Kidney glomerular epithelial cell (primary cell): ENCODE data around the gene DACT2.
"Not testable (repeated sequence)": the region's sequence is repeated elsewhere in the genome, so short reads cannot be mapped to it uniquely, and the experiment has no call there.

Experiments used
- DNase-seq: peaks from one replicate; lab custom pipeline; 2025; lab: John Stamatoyannopoulos, UW

The DACT2 gene

GRCh38 chr6:168300975-168301647 is 18.5 kb downstream of the DACT2 start:
- no peak for DNase-seq

DNA sequence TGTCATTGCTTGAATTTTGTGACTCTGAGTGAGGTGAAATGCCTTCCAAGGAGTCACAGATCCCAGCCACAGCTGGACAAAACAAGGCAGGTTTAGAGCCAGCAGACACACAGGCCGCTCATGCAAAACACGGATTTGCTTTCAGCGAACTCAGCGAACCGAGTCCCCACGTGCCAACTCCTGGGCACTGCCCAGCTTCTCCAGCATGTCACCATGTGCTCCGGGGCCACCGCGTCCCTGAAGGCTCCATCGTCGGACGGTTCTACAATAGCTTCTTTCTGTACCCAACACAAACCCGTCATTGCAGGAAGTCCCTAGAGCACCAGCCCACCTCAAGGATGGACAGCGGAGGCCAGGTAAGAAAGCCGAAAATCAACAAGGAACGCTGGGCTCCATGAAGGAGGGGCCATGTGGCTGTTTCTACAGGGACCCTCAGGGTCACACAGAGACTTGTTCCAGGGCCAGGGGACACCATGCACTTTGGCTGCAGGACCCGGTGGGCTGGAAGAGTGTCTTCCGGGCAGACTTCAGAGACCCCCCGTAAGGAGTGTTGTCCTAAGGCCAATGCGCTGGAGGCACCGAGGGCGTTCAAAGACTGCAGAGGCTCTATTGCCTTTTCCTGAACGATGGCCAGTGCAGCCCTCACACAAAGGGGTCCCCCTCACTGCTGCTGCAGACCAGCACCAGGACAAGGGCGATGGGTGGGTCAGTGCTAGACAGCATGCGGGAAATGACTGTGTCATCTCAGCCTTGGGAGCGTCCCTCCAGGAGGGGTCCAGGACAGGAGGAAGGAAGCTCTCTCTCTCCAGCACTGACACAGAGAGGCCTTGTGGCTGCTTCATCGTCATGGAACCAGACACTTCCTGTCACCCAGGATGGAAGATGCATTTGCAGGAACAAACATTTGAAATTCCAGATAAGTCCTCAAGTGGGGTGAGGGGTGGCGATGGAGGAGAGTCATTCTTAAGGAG is 19.8 kb downstream of the DACT2 start:
- no peak for DNase-seq

DNA sequence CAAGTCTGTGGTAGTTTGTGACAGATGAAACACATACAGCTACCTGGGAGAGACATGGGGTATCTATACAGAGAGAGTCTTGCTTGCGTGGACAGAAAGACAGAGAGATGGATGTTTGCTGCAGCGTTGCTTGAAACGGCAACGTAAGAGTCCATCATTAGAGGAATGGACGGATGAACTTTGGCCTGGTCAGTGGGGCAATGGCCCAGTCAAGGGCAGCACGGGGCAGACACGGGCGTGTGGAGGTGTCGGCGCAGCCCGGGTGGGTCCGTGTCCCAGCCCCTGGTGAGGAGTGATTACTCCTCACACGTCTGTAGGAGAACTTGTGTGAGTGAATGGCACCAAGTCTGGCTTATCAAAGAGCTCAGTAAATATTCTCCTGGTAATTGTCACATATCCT is 21.9 kb downstream of the DACT2 start:
- no peak for DNase-seq

DNA sequence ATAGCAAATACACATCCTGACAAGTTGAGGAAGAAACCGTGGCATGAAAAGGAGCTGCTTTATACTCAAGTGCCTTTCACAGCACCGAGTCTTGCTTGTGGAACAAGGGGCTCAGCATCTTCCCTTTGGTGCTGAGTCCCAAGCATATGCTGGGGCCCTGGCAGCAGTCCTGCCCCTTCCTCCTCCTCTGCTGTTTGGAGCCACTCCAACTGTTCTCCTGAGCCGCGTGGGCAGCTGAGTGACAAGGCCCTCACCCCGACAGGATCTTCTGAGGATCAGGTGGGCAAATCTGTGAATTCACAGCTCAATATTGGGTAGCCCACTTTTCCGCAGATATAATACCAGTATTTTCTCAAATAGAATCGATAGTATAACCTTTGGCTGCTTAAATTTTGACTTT is 24.7 kb downstream of the DACT2 start:
- no peak for DNase-seq

DNA sequence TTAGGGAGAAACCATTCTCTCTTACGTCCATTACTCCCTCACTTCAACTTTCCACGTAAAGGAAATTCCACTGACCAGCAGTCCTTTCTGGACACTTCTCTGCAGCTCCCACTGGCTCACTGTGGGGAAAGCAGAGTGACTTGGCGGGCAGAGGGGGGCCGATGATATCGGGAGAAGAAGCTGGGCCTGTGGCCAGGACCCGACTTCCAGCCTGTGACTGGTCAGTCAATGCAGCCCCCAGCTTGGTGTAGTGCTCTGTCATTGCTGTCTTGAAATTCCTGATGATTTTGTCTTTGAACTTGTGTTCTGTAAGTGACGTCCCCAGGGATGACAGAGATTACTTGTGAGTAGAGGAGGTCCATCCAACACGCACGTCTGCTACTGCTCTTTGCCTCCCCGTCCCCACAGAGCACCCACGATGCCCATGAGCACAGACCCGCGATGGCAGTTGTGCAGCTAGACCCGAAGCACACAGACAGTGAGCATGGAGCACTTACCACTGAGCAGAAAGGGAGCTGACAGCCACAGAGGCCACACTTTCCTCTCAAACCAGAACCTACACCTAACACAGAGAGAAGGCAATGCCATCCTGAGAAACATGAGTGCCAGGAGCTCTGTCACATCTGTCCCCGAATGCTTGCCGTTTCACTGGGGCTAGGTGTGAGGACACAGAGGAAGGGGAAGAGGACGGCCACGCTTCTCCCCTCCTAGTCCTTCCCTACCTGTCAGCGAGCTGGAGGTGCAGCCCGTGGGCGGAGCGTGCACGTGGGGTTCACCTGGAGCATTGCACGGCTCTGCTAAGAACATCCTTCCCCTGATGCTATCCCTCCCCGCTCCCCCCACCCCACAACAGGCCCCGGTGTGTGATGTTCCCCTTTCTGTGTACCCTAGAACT is 25.7 kb downstream of the DACT2 start:
- DNase-seq = no peak

DNA sequence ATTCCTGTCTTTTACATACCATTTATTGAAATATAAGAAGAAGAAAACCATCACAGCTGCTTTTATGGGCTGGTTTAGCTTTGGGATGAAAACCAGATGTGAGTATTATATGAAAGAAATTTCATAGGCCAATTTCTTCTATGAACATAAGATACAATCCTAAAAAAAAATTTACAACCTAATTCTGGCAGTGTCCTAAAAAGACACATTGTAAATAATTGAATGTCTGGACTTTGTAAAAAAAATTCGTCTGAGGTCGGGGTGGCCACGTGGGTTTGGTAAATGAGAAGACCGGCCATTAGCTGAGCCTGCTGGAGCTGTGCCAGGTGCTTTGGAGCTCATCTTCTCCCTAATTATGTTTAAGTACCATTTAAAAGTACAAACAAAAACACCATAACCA is 26.8 kb downstream of the DACT2 start:
- no peak for DNase-seq

DNA sequence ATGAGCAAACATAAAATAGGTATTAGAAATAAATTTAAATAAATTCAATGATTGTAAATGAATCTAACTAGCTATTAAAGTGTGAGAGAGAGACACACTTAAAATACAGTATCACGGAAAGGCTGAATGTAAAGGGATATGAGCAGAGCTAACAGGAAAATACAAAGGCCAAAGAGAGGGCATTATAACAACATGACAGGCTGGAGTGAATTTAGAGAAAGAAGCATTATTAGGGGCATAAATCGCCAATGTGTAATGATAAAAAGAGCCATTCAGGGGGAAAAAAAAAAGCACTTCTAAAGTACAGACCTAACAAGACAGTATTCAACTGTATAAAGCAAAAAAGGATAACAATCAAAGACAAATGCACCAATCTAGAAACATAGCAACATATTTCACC is 28.1 kb downstream of the DACT2 start:
- no peak for DNase-seq

- no peak for DNase-seq
Observed at GRCh38 chr6:168290095-168290494, 29.5 kb downstream of the DACT2 start.

DNA sequence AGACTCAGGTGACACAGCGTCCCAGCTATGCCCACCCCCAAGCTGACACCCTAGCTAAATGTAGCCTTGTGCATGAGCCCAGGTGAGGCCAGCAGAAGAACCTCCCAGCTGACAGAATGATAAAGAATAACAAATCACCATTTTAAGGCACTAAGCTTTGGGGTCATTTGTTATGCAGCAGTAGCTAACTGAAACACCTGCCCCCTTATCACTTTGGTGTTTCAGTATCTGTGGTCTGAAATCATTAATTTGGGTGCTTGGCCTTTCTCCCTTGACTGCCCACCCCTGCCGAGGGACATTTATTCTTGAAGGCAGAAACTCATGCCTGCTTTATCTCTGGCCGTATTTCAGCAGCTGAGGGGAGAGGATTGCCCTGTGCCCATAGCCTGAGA is 30.0 kb downstream of the DACT2 start:
- DNase-seq = no peak

DNA sequence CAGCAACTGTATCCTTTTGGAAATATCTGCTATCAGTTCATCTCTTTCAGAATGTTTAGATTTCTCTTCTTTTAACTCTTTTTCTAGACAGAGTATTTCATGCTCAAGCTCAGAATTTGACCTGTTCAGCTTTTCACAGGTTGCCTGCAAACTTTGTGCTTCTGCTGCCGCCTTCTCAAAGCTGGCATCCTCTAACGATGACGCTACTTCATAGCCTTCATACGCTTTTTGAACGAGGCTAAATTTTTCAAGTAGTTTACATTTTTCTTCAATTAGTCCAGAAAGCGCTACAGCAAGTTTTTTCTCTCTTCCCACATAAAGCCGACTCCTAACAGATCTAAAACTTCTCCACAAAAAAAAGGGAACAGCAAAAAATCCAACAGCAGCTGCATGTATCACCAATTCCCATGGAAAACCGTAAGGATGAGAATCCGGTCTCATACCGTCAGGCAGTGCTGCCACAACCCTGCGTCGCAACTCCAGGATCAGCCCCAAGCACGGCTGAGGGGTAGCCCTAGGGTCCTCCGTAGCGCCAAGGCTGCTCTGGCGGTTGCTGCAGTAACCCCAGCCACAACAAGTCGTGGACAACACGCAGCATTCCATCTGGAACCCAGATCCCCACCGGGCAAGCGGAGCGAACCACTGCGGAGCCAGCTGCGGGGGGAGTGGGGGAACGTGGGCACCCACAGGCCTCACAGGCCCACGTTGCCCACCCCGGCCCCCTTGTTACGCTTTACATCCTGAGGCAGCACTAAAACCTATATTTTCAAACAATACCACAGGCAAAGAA is 30.6 kb downstream of the DACT2 start:
- no peak for DNase-seq

DNA sequence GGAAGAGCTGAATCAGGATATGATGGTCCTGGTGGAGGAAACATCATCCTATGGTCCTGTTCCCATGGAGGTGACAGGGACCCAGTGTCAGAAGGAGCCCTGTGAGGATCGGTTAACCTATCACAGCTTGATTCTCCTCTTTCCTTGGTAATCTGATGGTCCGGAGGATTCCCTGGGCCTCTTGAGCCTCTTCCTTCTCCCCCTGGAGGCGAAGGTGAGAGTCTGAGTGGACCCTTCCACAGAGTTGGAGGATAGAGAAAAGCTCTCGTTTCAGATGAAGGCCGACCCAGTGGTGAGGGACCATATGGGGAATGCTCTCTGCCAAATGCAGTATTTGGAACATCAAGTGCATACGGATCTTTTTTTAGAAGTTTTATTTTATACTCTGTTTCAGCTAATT is 32.1 kb downstream of the DACT2 start:
- DNase-seq = not testable (repeated sequence)

- not testable (repeated sequence) for DNase-seq
Observed at GRCh38 chr6:168286771-168287446, 32.7 kb downstream of the DACT2 start.

DNA sequence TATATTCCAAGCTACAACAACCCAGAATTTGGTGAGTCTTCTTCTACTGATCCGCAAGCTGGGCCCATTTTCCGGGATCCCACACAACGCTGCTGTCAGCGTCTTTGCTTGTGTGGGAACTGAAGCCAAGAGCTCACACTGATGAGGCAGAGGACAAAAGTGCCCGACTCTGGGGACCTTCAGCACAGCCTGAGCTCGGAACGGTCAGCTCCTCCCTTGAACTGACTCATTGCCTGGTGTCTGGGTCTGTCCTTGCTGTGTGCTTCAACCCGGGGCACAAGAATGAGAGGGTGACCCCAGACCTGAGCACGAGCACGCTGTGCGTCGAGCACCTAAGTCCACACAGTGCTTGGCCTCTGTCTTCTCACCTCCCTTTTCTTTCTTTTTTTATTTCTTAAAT is 33.5 kb downstream of the DACT2 start:
- DNase-seq = no peak

GRCh38 chr6:168285456-168285855 is 34.1 kb downstream of the DACT2 start:
- no peak for DNase-seq

GRCh38 chr6:168284187-168284586 is 35.4 kb downstream of the DACT2 start:
- no peak for DNase-seq

GRCh38 chr6:168283686-168284025 is 35.9 kb downstream of the DACT2 start:
- no peak for DNase-seq

DNA sequence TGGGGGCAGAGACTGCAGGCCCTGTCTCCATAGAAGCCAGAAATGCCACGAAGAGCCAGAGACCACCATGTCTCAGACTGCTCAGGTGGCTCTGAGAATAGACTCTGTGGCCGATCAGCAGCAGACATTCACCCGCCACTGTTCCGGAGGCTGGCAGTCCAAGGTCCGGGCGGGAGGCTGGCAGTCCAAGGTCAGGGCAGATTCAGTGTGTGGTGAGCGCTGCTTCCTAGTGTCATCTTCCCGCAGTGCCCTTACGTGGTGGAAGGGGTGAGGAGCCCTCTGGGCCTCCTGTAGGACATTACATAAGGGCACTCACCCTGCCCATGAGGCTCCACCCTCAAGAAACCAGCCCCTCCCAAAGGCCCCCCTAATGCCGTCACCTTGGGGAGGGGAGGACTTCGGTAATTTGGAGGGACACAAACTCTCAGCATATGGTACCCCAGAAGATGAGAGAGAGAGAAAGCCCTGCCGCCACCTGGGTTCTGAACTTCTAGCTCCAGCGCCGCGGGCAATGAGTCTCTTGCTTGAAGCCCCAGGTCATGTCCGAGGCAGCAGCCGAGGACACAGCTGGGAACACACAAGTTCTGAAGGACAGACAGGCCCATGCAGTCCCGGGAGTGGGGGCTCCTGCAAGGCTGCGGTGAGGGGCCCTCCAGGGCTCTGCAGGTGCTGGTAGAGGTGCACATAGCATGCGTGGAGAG is 36.4 kb downstream of the DACT2 start:
- no peak for DNase-seq

DNA sequence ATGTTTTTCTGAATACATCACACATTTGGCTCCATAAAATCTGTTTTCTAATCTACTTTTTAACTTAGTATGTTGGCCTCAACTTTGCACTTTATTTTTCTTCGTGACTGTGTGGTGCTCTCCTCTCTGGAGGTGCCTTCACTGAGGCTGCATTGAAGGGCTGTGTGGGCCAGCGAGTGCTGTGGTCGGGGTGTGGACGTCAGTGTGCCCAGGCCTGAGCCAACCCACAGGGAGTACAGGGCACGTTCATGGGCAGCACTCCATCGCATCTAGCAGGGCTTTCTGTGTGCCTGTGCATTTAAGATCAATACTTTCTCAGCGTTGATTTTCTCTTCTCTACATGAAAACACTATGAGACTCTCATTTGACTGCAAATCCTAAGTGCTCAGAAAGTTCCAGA is 37.8 kb downstream of the DACT2 start:
- DNase-seq = no peak

- DNase-seq = not testable (repeated sequence)
Observed at GRCh38 chr6:168281314-168281713, 38.3 kb downstream of the DACT2 start.

- DNase-seq = no peak
Observed at GRCh38 chr6:168280899-168281245, 38.7 kb downstream of the DACT2 start.
